Urinary bladder (tissue), 2 donors: ENCODE results near the gene NDST1. TPM values are rescaled to one million over a fixed set of nuclear protein-coding genes. Genes with fewer than 3 reads are reported as not detected.

Source experiments
- polyA plus RNA-seq: library from polyadenylated mRNA; stranded (reverse); fragments of 200-250 nt; gene quantifications from one replicate; pipeline ENCODE4 v1.2.3, GENCODE V29; 2013
- total RNA-seq: library from RNA; depleted of rRNA; stranded (reverse); fragments of >200 nt; gene quantifications from one replicate; pipeline ENCODE4 v1.2.3, GENCODE V29; 2014
- donor health status: healthy.

The NDST1 gene
- total and polyA plus RNA-seq, 2 donors, result 27.1 to 37.5 TPM

Other genes with a start within 250 kb of the NDST1 start
- gene CAMK2A, start 218.4 kb upstream of the NDST1 start, total RNA-seq, result 1.8 TPM
- gene CAMK2A, start 218.4 kb upstream of the NDST1 start, polyA plus RNA-seq, result 2.6 TPM
- gene ARSI, start 205.2 kb upstream of the NDST1 start, total RNA-seq, result 16.8 TPM
- 4.8 TPM for gene ARSI, start 205.2 kb upstream of the NDST1 start, polyA plus RNA-seq
- gene TCOF1, start 150.4 kb upstream of the NDST1 start, total RNA-seq, result 11.9 TPM
- 22.8 TPM for gene TCOF1, start 150.4 kb upstream of the NDST1 start, polyA plus RNA-seq
- 161 TPM for gene CD74, start 95.2 kb upstream of the NDST1 start, total RNA-seq
- gene CD74, start 95.2 kb upstream of the NDST1 start, polyA plus RNA-seq, result 554 TPM
- gene RPS14, start 58.4 kb upstream of the NDST1 start, total RNA-seq, result 2,233 TPM
- gene RPS14, start 58.4 kb upstream of the NDST1 start, polyA plus RNA-seq, result 4,014 TPM
- 6.8 TPM for gene SYNPO, start 132.5 kb downstream of the NDST1 start, total RNA-seq
- 47.2 TPM for gene SYNPO, start 132.5 kb downstream of the NDST1 start, polyA plus RNA-seq
- gene MYOZ3, start 153.1 kb downstream of the NDST1 start, total RNA-seq, result 3.2 TPM
- 1.5 TPM for gene MYOZ3, start 153.1 kb downstream of the NDST1 start, polyA plus RNA-seq
- 31.1 TPM for gene RBM22, start 192.9 kb downstream of the NDST1 start, total RNA-seq
- 28.3 TPM for gene RBM22, start 192.9 kb downstream of the NDST1 start, polyA plus RNA-seq